Measurements from ENCODE around the gene TRAPPC2. TPM values are rescaled to one million over a fixed set of nuclear protein-coding genes. Genes with fewer than 3 reads are reported as not detected.

Gene TRAPPC2
- total and polyA plus RNA-seq, 2 of the 4 experiments (the other 2 are of a cell fraction), result 11.3 to 13.8 TPM

DNA sequence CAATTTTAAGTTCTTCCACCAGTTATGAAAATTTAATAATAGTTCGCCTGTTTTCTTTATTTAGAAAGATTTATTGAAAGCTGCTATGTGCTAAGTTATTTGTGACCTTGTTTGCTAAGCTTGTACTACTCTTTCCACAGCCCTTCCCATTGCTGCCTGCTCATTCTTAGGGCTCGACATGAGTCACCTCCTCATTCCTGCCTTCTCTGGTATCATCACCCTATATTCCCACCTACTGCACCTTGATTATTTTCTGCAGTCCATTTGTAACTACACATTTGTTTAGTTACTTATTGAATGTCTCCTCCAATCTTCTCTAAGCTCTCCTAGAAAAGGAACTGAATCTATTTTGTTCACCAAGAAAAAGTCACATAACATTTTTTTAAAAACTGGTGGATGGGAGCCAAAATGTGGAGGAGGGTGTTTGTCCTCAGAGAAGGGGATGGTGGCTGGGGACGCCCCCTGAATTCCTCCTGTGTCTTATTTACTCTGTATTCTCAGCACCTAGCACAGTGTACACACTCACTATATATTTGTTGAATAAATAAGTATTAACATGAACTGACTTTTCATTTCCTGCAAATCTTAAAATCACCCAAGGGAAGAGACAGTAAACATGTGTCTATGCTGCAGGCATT lies 49.2 kb downstream of the TRAPPC2 start:
- Histone ChIP-seq H3K27ac (ENCODE audit: insufficient read depth, low read length) (no peak overlapping the region), H3K27me3 (ENCODE audit: control insufficient read depth, insufficient read depth, low read length) (peaks cover 10% of the 10 kb centered on the region), H4K91ac (ENCODE audit: insufficient read depth, low read depth, low read length) (no peak overlapping the region), H2AK5ac (ENCODE audit: low read depth, low read length) (no peak overlapping the region), H3K9ac (ENCODE audit: low read depth, low read length) (no peak overlapping the region), H4K8ac (ENCODE audit: low read depth in 2 of 2, low read length in 2 of 2) (no peak overlapping the region), H2BK20ac (ENCODE audit: low read depth, low read length) (no peak overlapping the region), H2BK5ac (ENCODE audit: low read depth, low read length, poor library complexity, severe bottlenecking) (no peak overlapping the region), H2AFZ (replicated peaks; ENCODE audit: low read length, poor library complexity) (no peak overlapping the region), H3K18ac (ENCODE audit: low read depth, low read length) (no peak overlapping the region), H2BK15ac (ENCODE audit: low read depth, low read length) (no peak overlapping the region), H3K23ac (ENCODE audit: low read depth, low read length) (no peak overlapping the region), H3K4me2 (ENCODE audit: low read depth, low read length) (no peak overlapping the region), H3K14ac (replicated peaks; ENCODE audit: low read depth, low read length) (no peak overlapping the region), H4K5ac (ENCODE audit: low read depth, low read length) (no peak overlapping the region), H3K9me3 (ENCODE audit: control insufficient read depth, insufficient read depth, low read length) (no peaks in the 10 kb centered on the region), H2BK120ac (ENCODE audit: low read depth, low read length) (no peak overlapping the region), H3K4me3 (ENCODE audit: insufficient read depth, low read depth, low read length) (no peak overlapping the region), H3K56ac (ENCODE audit: extremely low read depth, insufficient read depth, low read length) (no peak overlapping the region), H3K4me1 (ENCODE audit: control insufficient read depth, insufficient read depth, low read length) (no peaks in the 10 kb centered on the region), H4K20me1 (ENCODE audit: insufficient read depth, low read length) (no peaks in the 10 kb centered on the region), H3K9me1 (ENCODE audit: insufficient read depth, low read length) (no peaks in the 10 kb centered on the region), H3K4ac (ENCODE audit: low read depth, low read length) (no peak overlapping the region), H3K79me1 (ENCODE audit: low read depth in 1 of 2, low read length in 2 of 2) (peaks cover 4 to 6% of the 10 kb centered on the region in 2 experiments; a peak in 1 of 4 replicates), H3K36me3 (ENCODE audit: control insufficient read depth, insufficient read depth, low read length) (no peaks in the 10 kb centered on the region), H2AK9ac (replicated peaks; ENCODE audit: low read depth, low read length, poor library complexity) (no peak overlapping the region)
- ATAC-seq (ENCODE audit: low read depth), result no peak
- ChIA-PET POLR2A (ENCODE audit: unreplicated experiment) (interaction anchor here (0.6 kb wide), 1 partner anchor 113 kb away, joined by 3 read pairs; no protein-coding TSS in a partner anchor), CTCF (no interaction called here)
- no TSS peak for BruUV-seq (replicated peaks)
- DNase-seq, result peak; percentile 35
- in situ Hi-C loops (cut with MboI; ENCODE audit: low sequenced_read_pairs) (no loop called here), intact Hi-C loops (cut with micrococcal nuclease) (no loop called here), dilution Hi-C loops (cut with HindIII; ENCODE audit: low sequenced_read_pairs, unreplicated experiment) (no loop called here)
- no CpG with 5 or more reads among the region's 3 CpGs for WGBS, 2 experiments (ENCODE audit: extremely low coverage in 2 of 2, insufficient read length in 1 of 2)
- TF ChIP-seq MAFK (IDR thresholded peaks at IDR 0.05; ENCODE audit: low read depth, low read length) (no peak), CHD1 (IDR thresholded peaks at IDR 0.05; ENCODE audit: low read depth, low read length) (no peak), RCOR1 (IDR thresholded peaks at IDR 0.05; ENCODE audit: insufficient replicate concordance, low read length) (no peak), FOS (IDR thresholded peaks at IDR 0.05; ENCODE audit: low read depth, low read length) (no peak), ELK1 (IDR thresholded peaks at IDR 0.05; ENCODE audit: borderline replicate concordance, low read depth, low read length) (no peak), MAZ (IDR thresholded peaks at IDR 0.05; ENCODE audit: borderline replicate concordance, low read depth, low read length) (no peak)
